HCT116 (cell line): ENCODE results near the gene RXRA. TPM values are rescaled to one million over a fixed set of nuclear protein-coding genes. Genes with fewer than 3 reads are reported as not detected.

ENCODE experiments used
- ATAC-seq: fragments of 200-7000 bp; cut with Tn5 transposase; 2 replicates; pipeline ENCODE4 v1.9.1; 2020; ENCODE audit warnings: mild to moderate bottlenecking, moderate library complexity
- BruUV-seq: library from RNA; stranded (reverse); fragments of 400-500 nt; replicated peaks from 2 replicates; lab custom pipeline; 2021; lab: Mats Ljungman, UMichigan
- CTCF ChIA-PET: fragments of 300-600 bp; sonication (Branson Sonifier 250); formaldehyde crosslinking; loops from one replicate; lab custom pipeline; 2021; ENCODE audit warnings: antibody characterized with exemption; lab: Charles Lee
- POLR2A ChIA-PET: fragments of 300-600, 350-600 bp; sonication (Branson Sonifier 250); formaldehyde crosslinking; loops from one replicate; lab custom pipeline; 2021; ENCODE audit warnings: antibody characterized with exemption; lab: Charles Lee
- RAD21 ChIA-PET, 2 experiments: fragments of 300-600 bp; sonication (Branson Sonifier 250); formaldehyde crosslinking; loops; one replicate each; lab custom pipeline; 2023; ENCODE audit warnings: low total read pairs in 2 of 2; ENCODE audit not compliant: uncharacterized antibody in 2 of 2, unreplicated experiment in 2 of 2, low non-redundant PET in 1 of 2; lab: Charles Lee
- DNase-seq: peaks from one replicate; pipeline ENCODE4 v3.0.0-alpha.2; 2010; ENCODE audit warnings: low read depth, low spot score
- H2AFZ ChIP-seq: fragments of 200-600 bp; shearing (Covaris generic), sonication (generic); 2 replicates; pipeline ENCODE4 v1.6.1; 2017; ENCODE audit warnings: low read depth, mixed run types, mixed read lengths, antibody characterized with exemption, low read length; ENCODE audit not compliant: poor library complexity, severe bottlenecking
- H3K27ac ChIP-seq: 2 replicates; pipeline ENCODE4 v1.5.1; 2012; ENCODE audit warnings: low read depth, low read length
- H3K27me3 ChIP-seq: fragments of 200-600 bp; sonication (generic); 2 replicates; pipeline ENCODE4 v1.6.1; 2016; ENCODE audit warnings: mixed run types, low read length, mixed read lengths; ENCODE audit not compliant: insufficient read depth
- H3K36me3 ChIP-seq, 2 experiments: fragments of 200-500 bp in 1 of 2; fragments of 200-600 bp in 1 of 2; sonication (Bioruptor generic) in 1 of 2; sonication (generic) in 1 of 2; 2 replicates each; pipeline versions ENCODE4 v1.5.1 to v1.6.1; 2014 to 2016; ENCODE audit warnings: low read length in 2 of 2, inconsistent platforms in 1 of 2, mixed read lengths in 1 of 2, mixed run types in 1 of 2; ENCODE audit not compliant: insufficient read depth in 2 of 2, control insufficient read depth in 1 of 2
- H3K4me1 ChIP-seq, 2 experiments: fragments of 200-600 bp in 1 of 2; sonication (generic) in 1 of 2; 2 replicates each; pipeline versions ENCODE4 v1.5.1 to v1.6.1; 2012 to 2017; ENCODE audit warnings: low read length in 2 of 2, inconsistent platforms in 1 of 2, mild to moderate bottlenecking in 1 of 2, mixed read lengths in 1 of 2, mixed run types in 1 of 2, moderate library complexity in 1 of 2; ENCODE audit not compliant: insufficient read depth in 2 of 2, control insufficient read depth in 1 of 2
- H3K4me2 ChIP-seq: fragments of 200-600 bp; sonication (generic); 2 replicates; pipeline ENCODE4 v1.6.1; 2017; ENCODE audit warnings: mixed run types, low read length, mixed read lengths
- H3K4me3 ChIP-seq, 2 experiments: fragments of 200-600 bp in 1 of 2; sonication (generic) in 1 of 2; replicated peaks in 1 of 2; 2 replicates each; pipeline ENCODE4 v1.5.1; 2011 to 2016; ENCODE audit warnings: low read length in 2 of 2, control low read depth in 1 of 2, low read depth in 1 of 2, mild to moderate bottlenecking in 1 of 2, mixed read lengths in 1 of 2, mixed run types in 1 of 2
- H3K79me2 ChIP-seq: fragments of 200-600 bp; sonication (generic); 2 replicates; pipeline ENCODE4 v1.6.1; 2017; ENCODE audit warnings: mild to moderate bottlenecking, mixed run types, low read length, moderate library complexity, mixed read lengths; ENCODE audit not compliant: insufficient read depth
- H3K9ac ChIP-seq: fragments of 200-600 bp; sonication (generic); 2 replicates; pipeline ENCODE4 v1.6.1; 2016; ENCODE audit warnings: low read length, mixed read lengths
- H3K9me2 ChIP-seq: fragments of 200-600 bp; sonication (generic), shearing (Covaris generic); 2 replicates; pipeline ENCODE4 v1.6.1; 2017; ENCODE audit warnings: mixed run types, mild to moderate bottlenecking, moderate library complexity; ENCODE audit not compliant: insufficient read depth
- H3K9me3 ChIP-seq, 2 experiments: fragments of 200-500 bp in 1 of 2; fragments of 200-600 bp in 1 of 2; sonication (Bioruptor generic) in 1 of 2; sonication (generic) in 1 of 2; 2 replicates each; pipeline ENCODE4 v1.6.1; 2014 to 2017; ENCODE audit warnings: low read length in 2 of 2, mixed read lengths in 2 of 2, inconsistent platforms in 1 of 2, low read depth in 1 of 2, mild to moderate bottlenecking in 1 of 2, mixed run types in 1 of 2, moderate library complexity in 1 of 2; ENCODE audit not compliant: control insufficient read depth in 1 of 2, insufficient read depth in 1 of 2
- H4K20me1 ChIP-seq: fragments of 200-600 bp; sonication (generic), shearing (Covaris generic); 2 replicates; pipeline ENCODE4 v1.6.1; 2017; ENCODE audit warnings: mixed run types, mild to moderate bottlenecking, moderate library complexity; ENCODE audit not compliant: insufficient read depth
- CEBPB ChIP-seq: IDR thresholded peaks from 2 replicates; pipeline ENCODE4 v1.6.1; 2012; ENCODE audit warnings: low read depth
- EGR1 ChIP-seq: IDR thresholded peaks from 2 replicates; pipeline ENCODE4 v1.6.1; 2012; ENCODE audit warnings: low read depth
- FOSL1 ChIP-seq: IDR thresholded peaks from 2 replicates; pipeline ENCODE4 v1.6.1; 2012; ENCODE audit warnings: low read depth
- JUND ChIP-seq: IDR thresholded peaks from 2 replicates; pipeline ENCODE4 v1.6.1; 2012
- MAX ChIP-seq: IDR thresholded peaks from 2 replicates; pipeline ENCODE4 v1.6.1; 2012
- POLR2A ChIP-seq: IDR thresholded peaks from 2 replicates; pipeline ENCODE4 v1.7.0; 2011; ENCODE audit warnings: borderline replicate concordance; ENCODE audit not compliant: insufficient read depth, insufficient read length; ENCODE audit errors: extremely low read depth
- RAD21 ChIP-seq: IDR thresholded peaks from 2 replicates; pipeline ENCODE4 v1.6.1; 2012; ENCODE audit warnings: low read depth, mild to moderate bottlenecking
- SP1 ChIP-seq: IDR thresholded peaks from 2 replicates; pipeline ENCODE4 v1.6.1; 2012; ENCODE audit warnings: low read depth
- TCF7L2 ChIP-seq: IDR thresholded peaks from 2 replicates; pipeline ENCODE4 v1.7.0; 2011; ENCODE audit warnings: borderline replicate concordance, inconsistent platforms; ENCODE audit not compliant: insufficient read depth, insufficient read length; ENCODE audit errors: extremely low read depth
- YY1 ChIP-seq: IDR thresholded peaks from 2 replicates; pipeline ENCODE4 v1.6.1; 2011; ENCODE audit warnings: low read length, low read depth, moderate library complexity, mild to moderate bottlenecking; ENCODE audit not compliant: insufficient replicate concordance; ENCODE audit errors: extremely low read depth
- intact Hi-C: fragments of 100-400 bp; cut with micrococcal nuclease; formaldehyde crosslinking; loops from 2 replicates; pipeline ENCODE4 v1.10.0; 2022
- total RNA-seq: library from RNA; stranded (reverse); gene quantifications from one replicate; pipeline ENCODE4 v1.2.1, GENCODE V29; 2021; ENCODE audit not compliant: unreplicated experiment

Gene RXRA
- total RNA-seq, 1 experiment from 2014 or later, result 43.9 TPM

GRCh38 chr9:134410071-134410834 is 84.0 kb downstream of the RXRA start:
- H3K36me3 ChIP-seq, result no peaks in the 10 kb centered on the region
- H3K4me3 ChIP-seq, result no peak overlapping the region
- peaks cover 9% of the 10 kb centered on the region; the same call in 1 of the 2 replicates for H3K79me2 ChIP-seq
- H3K9ac ChIP-seq, result no peak overlapping the region
- TF ChIP-seq FOSL1 (no peak), MAX (no peak), CEBPB (no peak)
- no TSS peak for BruUV-seq
- H3K4me2 ChIP-seq, result no peak overlapping the region
- no peaks in the 10 kb centered on the region for H3K9me3 ChIP-seq
- no peak overlapping the region for H2AFZ ChIP-seq
- no peaks in the 10 kb centered on the region for H3K9me2 ChIP-seq
- DNase-seq (no peak), ATAC-seq (no peak)
- no peak overlapping the region for H3K27ac ChIP-seq
- CTCF ChIA-PET, result no interaction called here
- intact Hi-C loops, result no loop called here
- H3K4me1 ChIP-seq, result peaks cover 48 to 74% of the 10 kb centered on the region in 2 experiments
- POLR2A ChIA-PET, result no interaction called here
- H4K20me1 ChIP-seq, result no peaks in the 10 kb centered on the region
- no peaks in the 10 kb centered on the region for H3K27me3 ChIP-seq
- RAD21 ChIA-PET, result no interaction called here

- no peak overlapping the region for H3K4me2 ChIP-seq
- H2AFZ ChIP-seq, result no peak overlapping the region
- no peak overlapping the region for H3K27ac ChIP-seq
- H3K4me1 ChIP-seq, result peaks cover 43 to 68% of the 10 kb centered on the region in 2 experiments
- BruUV-seq, result no TSS peak
- no peaks in the 10 kb centered on the region for H3K9me3 ChIP-seq
- DNase-seq (no peak), ATAC-seq (no peak)
- H3K9me2 ChIP-seq, result no peaks in the 10 kb centered on the region
- H3K36me3 ChIP-seq, result no peaks in the 10 kb centered on the region
- ChIA-PET RAD21 (no interaction called here), POLR2A (no interaction called here), CTCF (no interaction called here)
- peaks cover 9% of the 10 kb centered on the region; the same call in 1 of the 2 replicates for H3K79me2 ChIP-seq
- H3K4me3 ChIP-seq, result no peak overlapping the region
- H3K9ac ChIP-seq, result no peak overlapping the region
- no peak for TF ChIP-seq TCF7L2
- TF ChIP-seq JUND, result no peak
- TF ChIP-seq SP1, result no peak
- no peak for TF ChIP-seq RAD21
- TF ChIP-seq EGR1, result no peak
- TF ChIP-seq POLR2A, result no peak
- TF ChIP-seq YY1, result no peak
- intact Hi-C loops, result no loop called here
- H3K27me3 ChIP-seq, result no peaks in the 10 kb centered on the region
- no peaks in the 10 kb centered on the region for H4K20me1 ChIP-seq
Observed at GRCh38 chr9:134410835-134411217, 84.6 kb downstream of the RXRA start.
